Caki2 (cell line): Measurements from ENCODE around the gene GRXCR2. TPM values are rescaled to one million over a fixed set of nuclear protein-coding genes. Genes with fewer than 3 reads are reported as not detected.
"Not testable (repeated sequence)": the region's sequence is repeated elsewhere in the genome, so short reads cannot be mapped to it uniquely, and the experiment has no call there.

Experiments
- DNase-seq: peaks from one replicate; pipeline ENCODE4 v3.0.0-alpha.2; 2015; ENCODE audit warnings: low read depth
- in situ Hi-C: cut with HindIII; loops from 2 replicates; pipeline ENCODE4 v1.10.0; 2016; ENCODE audit warnings: low sequenced_read_pairs, low pct_unique_long_range_greater_than_20kb, mixed read lengths
- total RNA-seq: library from RNA; depleted of rRNA; stranded (reverse); fragments of >200 nt; shearing (Covaris generic); gene quantifications from 2 replicates; pipeline ENCODE4 v1.2.3, GENCODE V29; 2014; ENCODE audit warnings: low replicate concordance

Gene GRXCR2
- total RNA-seq, 1 experiment from 2014 or later: not detected

DNA sequence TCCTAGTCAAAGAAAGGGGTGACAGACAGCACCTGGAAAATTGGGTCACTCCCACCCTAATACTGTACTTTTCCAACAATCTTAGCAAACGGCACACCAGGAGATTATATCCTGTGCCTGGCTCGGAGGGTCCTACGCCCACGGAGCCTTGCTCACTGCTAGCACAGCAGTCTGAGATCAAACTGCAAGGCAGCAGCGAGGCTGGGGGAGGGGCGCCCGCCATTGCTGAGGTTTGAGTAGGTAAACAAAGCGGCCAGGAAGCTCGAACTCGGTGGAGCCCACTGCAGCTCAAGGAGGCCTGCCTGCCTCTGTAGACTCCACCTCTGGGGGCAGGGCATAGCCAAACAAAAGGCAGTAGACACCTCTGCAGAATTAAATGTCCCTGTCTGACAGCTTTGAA, 18.6 kb upstream of the GRXCR2 start:
- in situ Hi-C loops, DNase-seq: not testable (repeated sequence)

- no peak for DNase-seq
- in situ Hi-C loops: no loop called here
Observed at GRCh38 chr5:145889611-145890010, 16.8 kb upstream of the GRXCR2 start.

GRCh38 chr5:145887976-145888574, 15.3 kb upstream of the GRXCR2 start:
- in situ Hi-C loops: no loop called here
- DNase-seq: peak; percentile 27

GRCh38 chr5:145887217-145887616, 14.4 kb upstream of the GRXCR2 start:
- in situ Hi-C loops: no loop called here
- DNase-seq: no peak

DNA sequence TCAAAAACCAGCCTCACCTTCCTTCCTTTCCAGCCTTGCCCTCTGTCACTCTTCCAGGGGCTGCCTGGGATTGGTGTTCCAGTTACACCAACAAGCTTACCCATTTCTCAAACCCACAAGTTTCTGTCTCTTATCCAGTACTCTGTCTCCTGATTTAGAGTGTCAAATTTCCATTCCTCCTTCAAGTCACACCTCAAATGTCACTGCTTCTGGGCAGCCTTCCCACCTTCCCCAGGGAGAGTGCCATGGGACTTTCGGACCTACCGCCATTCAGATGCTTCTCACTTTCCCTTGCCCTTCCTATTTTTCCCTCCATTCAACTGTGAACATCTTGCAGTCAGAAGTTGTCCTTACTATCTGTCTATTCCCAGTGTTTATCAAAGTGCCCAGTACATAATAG, 2.0 kb upstream of the GRXCR2 start:
- in situ Hi-C loops: no loop called here

GRCh38 chr5:145872486-145872885, 328 bp downstream of the GRXCR2 start:
- DNase-seq: no peak
- in situ Hi-C loops: no loop called here

More for the DNA sequence above, 2.0 kb upstream of the GRXCR2 start:
- no peak for DNase-seq

- in situ Hi-C loops: no loop called here
- no peak for DNase-seq
Observed at GRCh38 chr5:145869753-145870152, 3.1 kb downstream of the GRXCR2 start.

DNA sequence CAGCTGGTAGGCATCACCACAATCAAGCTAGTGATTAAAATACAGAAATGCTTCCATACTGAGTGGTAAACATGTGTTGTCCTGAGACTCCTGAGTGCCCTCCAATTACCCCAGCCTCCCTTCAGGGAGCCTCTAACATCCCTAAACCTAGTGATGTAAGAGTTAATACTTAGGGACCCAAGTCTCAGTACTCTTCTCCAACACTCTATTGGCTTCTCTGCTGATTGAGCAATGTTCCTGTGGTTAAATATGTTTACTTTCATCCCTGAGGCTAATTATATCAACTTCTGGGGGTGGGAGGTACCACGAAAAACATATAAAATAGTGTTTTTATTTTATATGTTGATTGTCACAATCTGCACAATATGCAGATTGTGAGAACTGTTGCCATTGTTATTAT, 5.0 kb downstream of the GRXCR2 start:
- no peak for DNase-seq
- in situ Hi-C loops: no loop called here

GRCh38 chr5:145864432-145864831, 8.4 kb downstream of the GRXCR2 start:
- DNase-seq, in situ Hi-C loops: not testable (repeated sequence)

DNA sequence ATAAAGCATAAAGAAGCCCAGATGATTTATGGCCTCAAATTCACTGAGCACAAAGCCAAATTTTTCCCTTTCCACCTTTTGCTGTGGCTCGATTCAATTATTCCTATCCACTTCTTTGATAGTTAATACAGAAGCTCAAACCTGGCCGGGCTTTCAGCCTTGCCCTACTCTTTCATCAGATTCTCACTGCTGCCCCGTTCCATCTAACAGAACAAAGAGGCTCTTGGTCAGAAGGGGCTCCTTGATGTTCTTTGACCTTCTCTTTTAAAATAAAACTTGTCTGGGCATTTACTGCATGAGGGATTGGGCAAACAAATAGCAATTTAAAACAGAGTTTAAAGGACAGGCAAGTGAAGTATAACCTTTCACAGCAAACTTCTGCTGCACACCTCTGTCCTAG, 9.8 kb downstream of the GRXCR2 start:
- in situ Hi-C loops: no loop called here
- DNase-seq: no peak

- in situ Hi-C loops: no loop called here
- DNase-seq: no peak
Observed at GRCh38 chr5:145859897-145860296, 12.9 kb downstream of the GRXCR2 start.

GRCh38 chr5:145859453-145859852, 13.4 kb downstream of the GRXCR2 start:
- in situ Hi-C loops: no loop called here

GRCh38 chr5:145858959-145859358, 13.9 kb downstream of the GRXCR2 start:
- in situ Hi-C loops: no loop called here
- DNase-seq: no peak

More at GRCh38 chr5:145859453-145859852, 13.4 kb downstream of the GRXCR2 start:
- no peak for DNase-seq

- DNase-seq: no peak
Observed at GRCh38 chr5:145856285-145856818, 16.5 kb downstream of the GRXCR2 start.

DNA sequence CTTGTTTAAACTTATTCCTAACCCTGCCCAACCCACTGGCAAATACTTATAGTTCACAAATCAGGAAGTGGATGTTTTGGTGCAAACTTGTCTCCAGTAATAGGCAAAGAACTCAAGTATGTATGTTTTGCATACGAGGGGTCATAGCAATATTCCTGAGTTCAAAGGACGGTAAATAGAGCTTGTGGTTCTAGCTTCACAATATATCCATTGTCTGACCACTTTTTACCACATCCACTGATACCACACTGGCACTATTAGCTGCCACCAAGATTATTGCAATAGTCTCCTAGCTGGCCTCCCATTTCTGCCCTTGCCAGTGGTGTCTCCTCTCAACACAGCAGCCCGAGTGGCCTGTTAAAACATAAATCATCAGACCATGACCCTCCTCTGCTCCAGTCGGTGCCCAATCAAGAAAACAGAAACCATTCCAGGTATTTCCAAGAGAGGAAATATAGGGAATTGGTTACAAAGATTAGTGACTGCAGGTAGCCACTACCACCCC, 17.0 kb downstream of the GRXCR2 start:
- DNase-seq: no peak
- in situ Hi-C loops: no loop called here

More at GRCh38 chr5:145856285-145856818, 16.5 kb downstream of the GRXCR2 start:
- in situ Hi-C loops: no loop called here

GRCh38 chr5:145854651-145855258, 18.1 kb downstream of the GRXCR2 start:
- in situ Hi-C loops: no loop called here
- DNase-seq: peak; percentile 67

DNA sequence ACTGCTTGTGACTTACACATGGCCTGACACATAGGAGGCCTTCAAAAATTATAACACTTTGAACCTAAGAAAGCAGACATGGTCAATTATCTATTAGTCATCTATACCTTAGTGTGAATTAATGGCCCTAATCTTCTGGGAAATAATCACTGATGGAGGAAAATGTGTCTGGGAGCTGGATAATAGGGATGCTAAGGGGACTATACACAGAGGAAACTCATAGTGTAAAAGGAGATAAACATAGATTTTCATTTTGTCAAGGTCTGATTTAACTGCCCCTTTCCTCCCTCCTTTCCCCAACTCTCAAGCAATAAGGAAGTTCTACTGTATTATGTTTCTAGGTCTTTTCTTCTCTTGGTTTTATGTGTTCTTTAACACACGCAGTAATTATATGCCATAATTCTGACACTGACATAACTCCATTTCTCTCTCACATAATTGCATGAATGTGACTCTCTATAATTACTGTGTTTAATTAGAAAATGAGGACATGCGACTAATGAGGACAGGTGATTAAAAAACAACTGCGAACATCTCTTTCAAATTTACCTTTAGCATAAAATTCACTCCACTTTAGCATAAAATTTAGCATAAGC, 18.9 kb downstream of the GRXCR2 start:
- in situ Hi-C loops: no loop called here
- DNase-seq: no peak

DNA sequence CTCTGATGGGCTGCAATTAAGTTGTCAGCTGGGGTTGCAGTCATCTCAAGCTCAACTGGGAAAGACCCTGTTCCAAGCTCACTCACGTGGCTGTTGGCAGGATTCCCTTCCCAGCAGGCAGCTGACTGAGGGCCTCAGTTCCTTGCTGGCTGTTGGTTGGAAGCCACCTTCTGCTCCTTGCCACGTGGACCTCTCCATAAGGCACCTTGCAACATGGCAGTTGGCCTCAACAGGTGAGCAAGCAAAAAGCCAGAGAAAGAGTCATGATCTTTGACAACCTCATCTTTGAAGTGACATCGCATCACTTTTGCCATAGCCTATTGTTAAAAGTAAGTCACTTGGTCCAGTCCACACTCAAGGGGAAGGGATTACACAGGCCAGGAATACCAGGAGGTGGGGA, 19.8 kb downstream of the GRXCR2 start:
- no peak for DNase-seq
- in situ Hi-C loops: no loop called here

DNA sequence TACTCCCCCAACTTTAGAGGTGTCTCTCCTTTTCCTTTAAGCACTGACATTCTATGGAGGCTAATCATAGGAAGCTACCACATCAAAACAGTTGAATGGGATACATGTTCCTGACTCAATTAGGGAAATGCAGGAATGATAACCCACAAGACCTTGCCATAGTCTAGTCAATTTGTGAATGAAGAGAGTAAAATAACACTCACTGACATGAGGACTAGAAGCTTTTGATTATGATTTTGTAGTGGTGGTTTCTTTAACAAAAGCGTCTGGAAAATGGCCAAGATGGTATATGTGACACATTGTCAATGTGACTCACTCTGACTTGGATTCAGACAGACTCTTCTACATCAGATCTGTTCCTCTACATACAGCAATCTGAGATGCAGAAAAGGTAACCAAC, 24.0 kb downstream of the GRXCR2 start:
- in situ Hi-C loops: no loop called here
- DNase-seq: peak; percentile 5
